Measurements from ENCODE around the gene PSMD5. TPM values are rescaled to one million over a fixed set of nuclear protein-coding genes. Genes with fewer than 3 reads are reported as not detected.

Gene PSMD5
- total and polyA plus RNA-seq, 9 of the 15 experiments (the other 6 are each of a cell fraction or from before 2014, with no cell fraction given), result 46.4 to 148 (median 76.3) TPM

GRCh38 chr9:120842685-120843485, at the start of gene PSMD5 (continued):
- TF ChIP-seq ZBTB40 (IDR thresholded peaks at IDR 0.05) (no peak), ZBTB40 (CRISPR knock-in tag; IDR thresholded peaks at IDR 0.05) (no peak), PHF8 (IDR thresholded peaks at IDR 0.05; ENCODE audit: borderline replicate concordance, low read length) (peak; percentile 100), CBX1 (IDR thresholded peaks at IDR 0.05; ENCODE audit: low read depth) (no peak), PREB (CRISPR knock-in tag; IDR thresholded peaks at IDR 0.05) (no peak), CHD4 (IDR thresholded peaks at IDR 0.05; ENCODE audit: insufficient read depth, insufficient replicate concordance, low read depth, low read length, poor library complexity, severe bottlenecking) (peak; percentile 48), CTCF (IDR thresholded peaks at IDR 0.05 in 2 of 3, conservative IDR thresholded peaks at IDR 0.05 in 1 of 3; ENCODE audit: insufficient read depth in 2 of 3, low read depth in 1 of 3, low read length in 3 of 3) (peak in 1 of 3 experiments; percentile 59; a peak in 2 of 6 replicates), ARID3A (IDR thresholded peaks at IDR 0.05; ENCODE audit: borderline replicate concordance, low read depth, low read length) (peak; percentile 36; the same call in 1 of the 2 replicates), ZNF57 (CRISPR knock-in tag; IDR thresholded peaks at IDR 0.05) (no peak)
